Measurements from ENCODE around the gene SAFB2.

- no peak for TF ChIP-seq POLR2A (IDR thresholded peaks at IDR 0.05)
- TF ChIP-seq, protein P1, sequence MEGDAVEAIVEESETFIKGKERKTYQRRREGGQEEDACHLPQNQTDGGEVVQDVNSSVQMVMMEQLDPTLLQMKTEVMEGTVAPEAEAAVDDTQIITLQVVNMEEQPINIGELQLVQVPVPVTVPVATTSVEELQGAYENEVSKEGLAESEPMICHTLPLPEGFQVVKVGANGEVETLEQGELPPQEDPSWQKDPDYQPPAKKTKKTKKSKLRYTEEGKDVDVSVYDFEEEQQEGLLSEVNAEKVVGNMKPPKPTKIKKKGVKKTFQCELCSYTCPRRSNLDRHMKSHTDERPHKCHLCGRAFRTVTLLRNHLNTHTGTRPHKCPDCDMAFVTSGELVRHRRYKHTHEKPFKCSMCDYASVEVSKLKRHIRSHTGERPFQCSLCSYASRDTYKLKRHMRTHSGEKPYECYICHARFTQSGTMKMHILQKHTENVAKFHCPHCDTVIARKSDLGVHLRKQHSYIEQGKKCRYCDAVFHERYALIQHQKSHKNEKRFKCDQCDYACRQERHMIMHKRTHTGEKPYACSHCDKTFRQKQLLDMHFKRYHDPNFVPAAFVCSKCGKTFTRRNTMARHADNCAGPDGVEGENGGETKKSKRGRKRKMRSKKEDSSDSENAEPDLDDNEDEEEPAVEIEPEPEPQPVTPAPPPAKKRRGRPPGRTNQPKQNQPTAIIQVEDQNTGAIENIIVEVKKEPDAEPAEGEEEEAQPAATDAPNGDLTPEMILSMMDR (IDR thresholded peaks at IDR 0.05 in 4 of 5, conservative IDR thresholded peaks at IDR 0.05 in 1 of 5) = no peak
Measured at GRCh38 chr19:5600797-5601196, 21.8 kb downstream of the SAFB2 start.
